PC-9 (cell line): ENCODE measurements around the gene ZNRD2.

Experiments
- CTCF ChIP-seq: fragments of 200-600 bp; sonication (generic); conservative IDR thresholded peaks from 2 replicates; pipeline ENCODE4 v1.6.1; 2017; ENCODE audit warnings: mixed run types, antibody characterized with exemption, mild to moderate bottlenecking, moderate library complexity
- EZH2 ChIP-seq: fragments of 200-600 bp; sonication (generic); IDR thresholded peaks from 2 replicates; pipeline ENCODE4 v1.8.0; 2017; ENCODE audit warnings: antibody characterized with exemption, low read depth

DNA sequence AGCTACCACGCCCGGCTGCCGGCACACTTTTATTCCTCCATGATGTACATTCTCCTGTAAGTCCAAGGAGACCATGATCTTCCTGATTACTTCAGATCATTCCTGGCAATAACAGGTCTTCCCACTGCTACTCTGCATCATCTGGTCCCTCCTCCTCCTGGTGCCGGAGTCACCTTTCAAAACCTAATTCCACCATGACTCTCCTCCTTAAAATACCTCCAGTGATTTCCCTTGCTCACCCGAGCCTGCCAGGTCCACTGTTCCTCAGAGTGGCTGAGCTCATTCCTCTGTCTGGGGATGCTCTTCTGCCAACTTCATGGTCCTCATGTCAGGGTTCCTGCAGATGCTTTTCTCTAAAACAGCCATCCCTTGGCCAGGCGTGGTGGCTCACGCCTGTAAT, 8.3 kb upstream of the ZNRD2 start:
- TF ChIP-seq CTCF (no peak), EZH2 (no peak)
